ENCODE results near the gene IL1RAPL1.

The IL1RAPL1 gene

GRCh38 chrX:28835991-28836390, 248.7 kb downstream of the IL1RAPL1 start:
- no peak overlapping the region for H3K27ac ChIP-seq
- TF ChIP-seq CTCF (IDR thresholded peaks at IDR 0.05), result no peak

- no peak for TF ChIP-seq CTCF (IDR thresholded peaks at IDR 0.05)
- no peak overlapping the region for H3K27ac ChIP-seq
These were observed 256.6 kb downstream of the IL1RAPL1 start for GRCh38 chrX:28843817-28844216.

- no peak overlapping the region for H3K27ac ChIP-seq
- no peak for TF ChIP-seq ZFX (IDR thresholded peaks at IDR 0.05; ENCODE audit: borderline replicate concordance)
- no peak for TF ChIP-seq CTCF (IDR thresholded peaks at IDR 0.05)
These were observed 260.2 kb downstream of the IL1RAPL1 start for GRCh38 chrX:28847423-28847822.

GRCh38 chrX:28848707-28849106, 261.5 kb downstream of the IL1RAPL1 start:
- TF ChIP-seq ZFX (IDR thresholded peaks at IDR 0.05; ENCODE audit: borderline replicate concordance) (no peak), CTCF (IDR thresholded peaks at IDR 0.05) (no peak)
- no peak overlapping the region for H3K27ac ChIP-seq

GRCh38 chrX:28850955-28851354, 263.7 kb downstream of the IL1RAPL1 start:
- TF ChIP-seq CTCF (IDR thresholded peaks at IDR 0.05), result no peak
- TF ChIP-seq ZFX (IDR thresholded peaks at IDR 0.05; ENCODE audit: borderline replicate concordance), result no peak
- H3K27ac ChIP-seq, result no peak overlapping the region

- no peak for TF ChIP-seq CTCF (IDR thresholded peaks at IDR 0.05)
- TF ChIP-seq ZFX (IDR thresholded peaks at IDR 0.05; ENCODE audit: borderline replicate concordance), result no peak
- H3K27ac ChIP-seq, result no peak overlapping the region
These were observed 264.6 kb downstream of the IL1RAPL1 start for GRCh38 chrX:28851871-28852270.

- TF ChIP-seq ZFX (IDR thresholded peaks at IDR 0.05; ENCODE audit: borderline replicate concordance) (no peak), CTCF (IDR thresholded peaks at IDR 0.05) (no peak)
- no peak overlapping the region for H3K27ac ChIP-seq
These were observed 267.4 kb downstream of the IL1RAPL1 start for GRCh38 chrX:28854637-28855036.
